Karpas-422 (cell line): ENCODE results near the gene TFCP2L1. TPM values are rescaled to one million over a fixed set of nuclear protein-coding genes. Genes with fewer than 3 reads are reported as not detected.
A peak's percentile ranks its signal among the peaks of the same experiment; 100 is the strongest.

Source experiments
- DNase-seq: peaks from one replicate; pipeline ENCODE4 v3.0.0-alpha.2; 2015
- H2AFZ ChIP-seq: fragments of 200-600 bp; sonication (generic); 2 replicates; pipeline ENCODE4 v1.6.1; 2014; ENCODE audit warnings: antibody characterized with exemption, low read length, mixed read lengths
- H3K27ac ChIP-seq: fragments of 200-600 bp; sonication (generic); 2 replicates; pipeline ENCODE4 v1.5.1; 2014; ENCODE audit warnings: mild to moderate bottlenecking, low read length, moderate library complexity
- H3K27me3 ChIP-seq: fragments of 200-600 bp; sonication (generic); 2 replicates; pipeline ENCODE4 v1.6.1; 2014; ENCODE audit warnings: low read length, mixed read lengths
- H3K36me3 ChIP-seq: fragments of 200-600 bp; sonication (generic); 2 replicates; pipeline ENCODE4 v1.6.1; 2014; ENCODE audit warnings: low read length, mixed read lengths; ENCODE audit not compliant: insufficient read depth
- H3K4me1 ChIP-seq: fragments of 200-600 bp; sonication (generic); 2 replicates; pipeline ENCODE4 v1.6.1; 2014; ENCODE audit warnings: mild to moderate bottlenecking, low read length, mixed read lengths
- H3K4me2 ChIP-seq: fragments of 200-600 bp; sonication (generic); 2 replicates; pipeline ENCODE4 v1.6.1; 2014; ENCODE audit warnings: low read length, low read depth, mild to moderate bottlenecking; ENCODE audit not compliant: poor library complexity, severe bottlenecking
- H3K4me3 ChIP-seq: fragments of 200-600 bp; sonication (generic); 2 replicates; pipeline ENCODE4 v1.5.1; 2014; ENCODE audit warnings: mild to moderate bottlenecking, antibody characterized with exemption, low read length, mixed read lengths
- H3K79me2 ChIP-seq: fragments of 200-600 bp; sonication (generic); 2 replicates; pipeline ENCODE4 v1.6.1; 2014; ENCODE audit warnings: mild to moderate bottlenecking, low read length, mixed read lengths
- H3K9ac ChIP-seq: fragments of 200-600 bp; sonication (generic); 2 replicates; pipeline ENCODE4 v1.6.0; 2014; ENCODE audit warnings: low read length
- H3K9me2 ChIP-seq: fragments of 200-600 bp; sonication (generic), shearing (Covaris generic); replicated peaks from 2 replicates; pipeline ENCODE4 v1.6.0; 2014; ENCODE audit warnings: mild to moderate bottlenecking, low read length, moderate library complexity; ENCODE audit not compliant: insufficient read depth
- H3K9me3 ChIP-seq: fragments of 300-700, 200-600 bp; sonication (generic); 2 replicates; pipeline ENCODE4 v1.6.1; 2014; ENCODE audit warnings: low read length, mixed read lengths
- H4K20me1 ChIP-seq: fragments of 200-600 bp; sonication (generic); 2 replicates; pipeline ENCODE4 v1.6.1; 2014; ENCODE audit warnings: mild to moderate bottlenecking, antibody characterized with exemption, low read length, low read depth; ENCODE audit not compliant: insufficient read depth
- total RNA-seq: library from RNA; depleted of rRNA; stranded (reverse); fragments of >200 nt; shearing (Covaris generic); gene quantifications from 2 replicates; pipeline ENCODE4 v1.2.3, GENCODE V29; 2014; ENCODE audit warnings: low replicate concordance

Gene TFCP2L1
- total RNA-seq, 1 experiment from 2014 or later = not detected

- Histone ChIP-seq H3K9ac (no peak overlapping the region), H3K9me3 (no peaks in the 10 kb centered on the region), H3K27ac (no peak overlapping the region), H3K4me3 (no peak overlapping the region), H3K9me2 (no peaks in the 10 kb centered on the region), H3K79me2 (no peaks in the 10 kb centered on the region), H2AFZ (no peak overlapping the region), H3K4me1 (no peaks in the 10 kb centered on the region), H3K36me3 (no peaks in the 10 kb centered on the region), H3K4me2 (no peak overlapping the region), H4K20me1 (no peaks in the 10 kb centered on the region), H3K27me3 (no peaks in the 10 kb centered on the region)
- no peak for DNase-seq
Measured at GRCh38 chr2:121293450-121294325, 8.7 kb upstream of the TFCP2L1 start.

- no peaks in the 10 kb centered on the region for H3K27me3 ChIP-seq
- no peak overlapping the region for H3K9ac ChIP-seq
- H4K20me1 ChIP-seq = no peaks in the 10 kb centered on the region
- peaks cover 10% of the 10 kb centered on the region for H3K4me1 ChIP-seq
- DNase-seq = no peak
- H3K79me2 ChIP-seq = no peaks in the 10 kb centered on the region
- H3K9me3 ChIP-seq = no peaks in the 10 kb centered on the region
- no peaks in the 10 kb centered on the region for H3K9me2 ChIP-seq
- H2AFZ ChIP-seq = no peak overlapping the region
- no peak overlapping the region for H3K4me2 ChIP-seq
- H3K4me3 ChIP-seq = no peak overlapping the region
- no peak overlapping the region for H3K27ac ChIP-seq
- H3K36me3 ChIP-seq = no peaks in the 10 kb centered on the region
Measured at GRCh38 chr2:121291251-121291580, 6.2 kb upstream of the TFCP2L1 start.

- peaks cover 10% of the 10 kb centered on the region for H3K4me1 ChIP-seq
- H2AFZ ChIP-seq = no peak overlapping the region
- H3K4me2 ChIP-seq = no peak overlapping the region
- no peaks in the 10 kb centered on the region for H3K27me3 ChIP-seq
- no peak overlapping the region for H3K9ac ChIP-seq
- no peak overlapping the region for H3K27ac ChIP-seq
- H3K79me2 ChIP-seq = no peaks in the 10 kb centered on the region
- no peaks in the 10 kb centered on the region for H4K20me1 ChIP-seq
- DNase-seq = no peak
- no peaks in the 10 kb centered on the region for H3K9me2 ChIP-seq
- no peaks in the 10 kb centered on the region for H3K36me3 ChIP-seq
- no peaks in the 10 kb centered on the region for H3K9me3 ChIP-seq
- H3K4me3 ChIP-seq = no peak overlapping the region
Measured at GRCh38 chr2:121289271-121289670, 4.3 kb upstream of the TFCP2L1 start.

DNA sequence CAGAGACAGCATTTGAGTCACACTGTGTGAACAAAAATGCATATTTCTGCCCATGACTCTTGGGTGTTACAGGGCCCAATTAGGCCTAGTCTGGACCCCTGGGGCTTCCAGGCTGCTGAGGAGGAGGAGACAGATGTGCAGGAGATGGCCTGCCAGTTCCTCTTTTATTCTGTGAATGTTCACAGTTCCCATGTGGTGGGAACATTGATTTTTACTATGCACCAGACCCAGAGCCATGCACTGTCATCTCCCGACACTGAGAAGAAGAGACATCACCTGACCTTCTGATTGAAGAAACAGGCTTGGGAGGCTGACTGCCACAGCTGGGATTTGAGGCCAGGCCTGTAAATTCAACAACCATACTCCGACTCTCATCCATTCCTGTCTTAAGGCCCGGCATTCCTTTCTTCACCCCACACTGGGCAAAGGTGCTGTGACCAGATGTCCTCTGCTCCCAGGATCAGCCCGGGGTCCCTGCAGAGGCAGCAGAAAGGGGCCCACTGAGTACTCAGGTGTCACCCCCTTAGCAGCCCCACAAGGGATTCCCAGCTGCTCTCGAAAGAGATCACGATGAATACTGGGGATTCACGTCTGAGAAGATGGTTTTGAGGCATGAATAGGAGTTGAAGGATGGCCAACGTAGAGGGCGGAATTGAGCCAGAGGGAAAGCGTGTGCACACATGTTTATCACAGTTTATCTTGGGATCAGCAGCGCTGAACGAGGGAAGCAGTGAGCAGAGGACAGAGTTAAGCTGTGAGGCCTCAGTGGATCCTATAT is 3.6 kb upstream of the TFCP2L1 start:
- Histone ChIP-seq H3K36me3 (no peaks in the 10 kb centered on the region), H3K4me1 (peaks cover 10% of the 10 kb centered on the region), H3K4me2 (no peak overlapping the region), H3K4me3 (no peak overlapping the region), H3K9ac (no peak overlapping the region), H3K9me2 (no peaks in the 10 kb centered on the region), H4K20me1 (no peaks in the 10 kb centered on the region), H3K27me3 (no peaks in the 10 kb centered on the region), H3K27ac (no peak overlapping the region), H3K79me2 (no peaks in the 10 kb centered on the region), H2AFZ (no peak overlapping the region), H3K9me3 (no peaks in the 10 kb centered on the region)
- DNase-seq = no peak

- no peak overlapping the region for H3K9ac ChIP-seq
- no peak for DNase-seq
- no peak overlapping the region for H3K4me2 ChIP-seq
- H3K4me1 ChIP-seq = peaks cover 10% of the 10 kb centered on the region
- H3K9me2 ChIP-seq = no peaks in the 10 kb centered on the region
- no peak overlapping the region for H3K27ac ChIP-seq
- H3K27me3 ChIP-seq = no peaks in the 10 kb centered on the region
- no peak overlapping the region for H3K4me3 ChIP-seq
- H3K9me3 ChIP-seq = no peaks in the 10 kb centered on the region
- no peaks in the 10 kb centered on the region for H3K36me3 ChIP-seq
- H4K20me1 ChIP-seq = no peaks in the 10 kb centered on the region
- H3K79me2 ChIP-seq = no peaks in the 10 kb centered on the region
- no peak overlapping the region for H2AFZ ChIP-seq
Measured at GRCh38 chr2:121287956-121288355, 3.0 kb upstream of the TFCP2L1 start.

- Histone ChIP-seq H3K27ac (no peak overlapping the region), H3K4me3 (no peak overlapping the region), H3K27me3 (no peaks in the 10 kb centered on the region), H3K9ac (no peak overlapping the region), H3K4me1 (peaks cover 10% of the 10 kb centered on the region), H3K4me2 (no peak overlapping the region), H4K20me1 (no peaks in the 10 kb centered on the region), H3K79me2 (no peaks in the 10 kb centered on the region), H2AFZ (no peak overlapping the region), H3K9me3 (no peaks in the 10 kb centered on the region), H3K9me2 (no peaks in the 10 kb centered on the region), H3K36me3 (no peaks in the 10 kb centered on the region)
- DNase-seq = peak; percentile 67
Measured at GRCh38 chr2:121287146-121287798, 2.3 kb upstream of the TFCP2L1 start.

- Histone ChIP-seq H3K27me3 (no peaks in the 10 kb centered on the region), H3K9me2 (no peaks in the 10 kb centered on the region), H3K4me3 (no peak overlapping the region), H3K4me1 (peaks cover 10% of the 10 kb centered on the region), H3K4me2 (no peak overlapping the region), H3K27ac (no peak overlapping the region), H3K9ac (no peak overlapping the region), H3K36me3 (no peaks in the 10 kb centered on the region), H3K9me3 (no peaks in the 10 kb centered on the region), H4K20me1 (no peaks in the 10 kb centered on the region), H3K79me2 (no peaks in the 10 kb centered on the region), H2AFZ (no peak overlapping the region)
- DNase-seq = no peak
Measured at GRCh38 chr2:121286506-121286905, 1.5 kb upstream of the TFCP2L1 start.

- Histone ChIP-seq H3K9me3 (no peaks in the 10 kb centered on the region), H3K9ac (no peak overlapping the region), H3K79me2 (no peaks in the 10 kb centered on the region), H3K4me3 (no peak overlapping the region), H3K27me3 (no peaks in the 10 kb centered on the region), H3K36me3 (no peaks in the 10 kb centered on the region), H3K4me1 (peaks cover 10% of the 10 kb centered on the region), H3K9me2 (no peaks in the 10 kb centered on the region), H4K20me1 (no peaks in the 10 kb centered on the region), H2AFZ (no peak overlapping the region), H3K27ac (no peak overlapping the region), H3K4me2 (no peak overlapping the region)
- DNase-seq = no peak
Measured at GRCh38 chr2:121285926-121286325, 924 bp upstream of the TFCP2L1 start.
